ENCODE results near the gene RPH3AL. TPM values are rescaled to one million over a fixed set of nuclear protein-coding genes. Genes with fewer than 3 reads are reported as not detected.
A peak's percentile ranks its signal among the peaks of the same experiment; 100 is the strongest.

RPH3AL gene
- total RNA-seq, 1 donor from 2014 or later, result 26.7 TPM

GRCh38 chr17:301681-302299, 50.8 kb downstream of the RPH3AL start:
- DNase-seq (ENCODE audit: low spot score), result no peak

DNA sequence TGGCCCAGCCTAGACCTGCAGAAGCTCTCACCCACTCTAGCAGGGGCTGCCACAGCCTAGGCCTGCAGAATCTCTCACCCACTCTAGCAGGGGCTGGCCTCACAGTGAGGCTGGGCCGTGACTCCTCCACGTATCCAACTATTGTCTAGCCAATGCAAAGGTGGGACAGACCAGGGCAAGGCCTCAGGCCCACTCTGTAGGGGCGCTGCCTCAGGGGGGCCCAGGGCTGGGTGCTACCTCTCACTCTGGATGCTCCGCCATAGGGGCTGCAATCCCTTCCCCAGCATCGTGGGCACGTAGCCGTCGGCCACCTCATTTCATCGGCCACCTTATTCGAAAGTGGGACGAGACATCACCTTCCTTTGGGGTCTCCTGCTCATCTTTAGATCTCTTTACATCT, 51.7 kb downstream of the RPH3AL start:
- no peak for DNase-seq (ENCODE audit: low spot score)

DNA sequence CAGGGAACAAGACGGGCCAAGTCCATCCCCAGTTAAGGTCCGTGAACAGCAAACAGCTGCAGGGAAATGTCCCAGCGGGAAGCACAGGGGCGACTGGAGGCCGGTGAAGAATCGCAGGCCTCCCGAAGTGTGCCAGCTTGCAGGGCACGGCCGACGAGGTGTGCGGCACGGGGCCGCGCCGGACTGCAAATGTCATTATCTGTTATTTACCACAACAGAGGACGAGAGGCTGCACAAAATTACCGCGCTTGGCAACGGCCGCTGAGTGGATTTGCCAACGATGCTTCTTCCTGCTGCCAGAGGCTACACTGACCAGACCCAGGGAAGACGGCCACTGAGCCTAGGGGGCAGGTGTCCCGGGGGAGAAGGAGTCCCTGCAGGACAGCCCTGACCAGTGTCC, 53.1 kb downstream of the RPH3AL start:
- peak; percentile 35 for DNase-seq (ENCODE audit: low spot score)

DNA sequence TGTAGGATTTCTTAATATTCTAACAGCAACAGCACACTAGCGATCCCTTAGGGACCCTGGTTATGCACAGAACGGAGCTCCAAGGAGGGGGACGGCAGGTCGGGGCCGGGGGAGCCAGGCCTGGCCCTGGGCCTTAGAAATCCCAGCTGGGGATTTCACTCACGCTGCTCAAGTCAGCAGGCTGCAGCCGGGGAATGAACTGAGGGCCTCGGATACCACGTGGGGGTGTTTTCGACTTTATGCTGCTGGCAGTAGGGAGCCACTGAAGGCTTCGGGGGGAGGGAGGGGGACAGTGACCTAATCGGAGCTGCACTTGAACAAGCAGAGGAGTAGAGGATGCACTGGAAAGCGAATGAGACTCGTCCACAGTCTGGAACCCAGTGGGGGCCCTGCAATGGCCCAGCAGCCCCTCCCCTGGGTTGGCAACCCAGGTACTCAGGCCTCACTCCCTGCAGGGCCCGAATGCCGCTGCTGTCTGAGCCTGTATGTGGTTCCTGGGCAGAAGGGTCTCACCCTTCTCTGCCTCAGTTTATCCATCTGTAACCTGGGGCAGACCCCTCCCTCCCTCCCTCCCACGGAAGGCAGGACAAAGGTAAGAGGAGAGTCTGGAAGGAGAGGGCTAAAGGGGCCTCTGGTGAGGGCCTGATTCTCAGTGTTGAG, 53.7 kb downstream of the RPH3AL start:
- peak; percentile 65 for DNase-seq (ENCODE audit: low spot score)

GRCh38 chr17:297758-298157, 54.8 kb downstream of the RPH3AL start:
- DNase-seq (ENCODE audit: low spot score), result no peak

DNA sequence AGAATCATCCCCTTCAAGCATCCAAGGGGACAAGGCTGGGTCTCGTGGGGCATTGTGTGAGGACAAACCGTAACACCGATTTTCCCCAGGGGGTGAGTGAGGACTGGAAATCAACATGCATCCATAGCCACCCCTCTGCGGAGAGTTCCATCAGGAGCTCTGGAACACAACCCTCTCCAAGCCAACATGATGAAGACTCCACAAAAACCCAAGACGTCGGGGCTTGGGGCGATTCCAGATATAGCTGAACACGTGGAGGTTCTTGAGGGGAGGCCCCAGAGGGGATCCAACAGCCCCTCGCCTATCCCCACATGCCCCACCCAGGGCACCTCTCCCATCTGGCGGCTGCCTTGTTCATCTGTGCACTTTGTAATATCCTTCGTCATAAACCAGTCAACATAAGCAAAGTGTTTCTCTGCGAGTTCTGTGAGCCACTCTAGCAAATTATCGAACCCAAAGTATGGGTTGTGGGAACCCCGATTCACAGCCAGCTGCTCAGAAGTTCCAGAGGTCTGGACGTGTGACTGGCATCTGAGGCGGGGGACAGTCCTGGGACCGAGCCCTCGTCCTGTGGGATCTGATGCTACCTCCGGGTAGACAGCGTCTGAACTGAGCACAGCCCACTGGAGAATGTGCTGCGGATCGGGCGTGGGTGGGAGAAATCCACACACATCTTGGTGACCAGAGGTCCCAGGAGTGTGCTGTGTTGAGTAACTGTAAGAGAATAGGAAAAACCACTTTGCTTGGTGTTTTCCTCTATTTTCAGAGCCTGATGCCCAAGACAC, 55.5 kb downstream of the RPH3AL start:
- no peak for DNase-seq (ENCODE audit: low spot score)

DNA sequence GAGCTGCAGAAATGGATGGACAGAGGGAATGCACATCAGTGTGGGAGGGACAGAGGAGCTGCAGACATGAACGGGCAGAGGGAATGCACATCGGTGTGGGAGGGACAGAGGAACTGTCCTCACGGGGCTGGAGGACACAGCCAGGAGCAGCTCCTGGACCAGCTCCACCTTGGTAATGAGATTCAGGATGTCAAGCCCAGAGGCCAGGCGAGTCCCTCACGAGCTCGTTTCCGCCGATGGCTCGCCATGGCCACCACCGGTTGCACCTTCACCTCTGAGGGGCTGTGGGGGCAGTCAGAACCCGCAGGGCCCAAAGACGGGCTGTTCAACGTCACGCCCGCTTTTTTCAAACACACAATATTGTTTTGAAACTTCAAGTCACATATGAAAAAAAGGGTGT, 56.2 kb downstream of the RPH3AL start:
- no peak for DNase-seq (ENCODE audit: low spot score)

- no peak for DNase-seq (ENCODE audit: low spot score)
Observed at GRCh38 chr17:292531-293382, 59.9 kb downstream of the RPH3AL start.

DNA sequence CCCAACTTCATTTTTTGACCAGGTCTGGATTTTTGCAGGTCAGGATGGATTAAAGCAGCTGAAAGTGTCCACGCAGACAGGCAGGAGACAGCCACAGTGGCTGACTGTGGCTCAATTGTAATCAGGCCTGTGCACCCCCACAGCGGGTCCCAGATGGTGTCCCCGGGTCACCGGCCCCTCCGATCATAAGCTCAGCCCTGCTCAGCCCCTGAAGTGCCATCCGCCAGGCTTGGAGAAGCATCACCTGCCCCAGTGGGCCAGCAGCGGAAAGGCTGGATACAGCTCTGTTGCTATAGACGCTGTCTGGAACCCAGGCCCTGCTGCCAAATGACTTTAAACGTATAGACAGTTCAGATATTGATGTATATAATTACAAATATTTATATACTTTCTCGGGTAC, 60.6 kb downstream of the RPH3AL start:
- no peak for DNase-seq (ENCODE audit: low spot score)

DNA sequence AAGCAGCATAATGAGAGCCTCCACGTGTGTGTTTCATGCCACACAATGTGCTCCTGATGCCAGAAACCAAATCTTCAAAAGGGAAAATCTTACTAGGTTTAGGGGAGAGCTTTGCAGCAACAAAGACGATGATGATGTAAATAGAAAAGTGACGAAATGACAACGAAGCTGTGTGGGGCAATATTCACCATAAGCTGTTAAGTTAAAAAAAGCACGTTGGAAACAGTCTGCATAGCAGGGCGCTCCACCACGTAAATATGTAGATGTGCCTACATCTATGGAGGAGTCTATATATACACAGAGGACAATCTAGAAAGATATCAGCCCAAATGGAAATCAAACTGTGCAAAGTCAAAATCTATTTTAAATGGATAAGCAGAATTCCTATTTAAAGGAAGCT, 61.0 kb downstream of the RPH3AL start:
- DNase-seq (ENCODE audit: low spot score), result no peak

GRCh38 chr17:290626-291025, 62.0 kb downstream of the RPH3AL start:
- no peak for DNase-seq (ENCODE audit: low spot score)

DNA sequence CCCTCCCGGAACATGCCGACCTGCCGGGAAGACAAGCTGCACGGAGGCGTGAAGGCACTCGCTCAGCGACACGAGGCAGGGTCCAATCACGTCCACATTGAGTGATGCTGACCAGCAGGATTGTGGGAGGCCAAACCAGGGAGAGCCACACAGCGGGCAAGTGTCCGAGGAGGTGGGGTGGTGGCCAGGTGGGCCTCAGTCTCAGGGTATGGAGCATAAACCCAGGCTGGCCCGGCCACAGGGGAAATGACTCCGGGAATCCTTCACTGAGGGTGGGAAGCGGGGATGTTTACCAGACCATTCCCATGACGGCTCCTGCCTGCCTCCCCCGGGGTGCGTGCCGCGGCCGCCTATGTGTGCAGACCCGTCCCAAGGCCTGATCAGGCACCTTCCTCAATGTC, 62.5 kb downstream of the RPH3AL start:
- DNase-seq (ENCODE audit: low spot score), result no peak

DNA sequence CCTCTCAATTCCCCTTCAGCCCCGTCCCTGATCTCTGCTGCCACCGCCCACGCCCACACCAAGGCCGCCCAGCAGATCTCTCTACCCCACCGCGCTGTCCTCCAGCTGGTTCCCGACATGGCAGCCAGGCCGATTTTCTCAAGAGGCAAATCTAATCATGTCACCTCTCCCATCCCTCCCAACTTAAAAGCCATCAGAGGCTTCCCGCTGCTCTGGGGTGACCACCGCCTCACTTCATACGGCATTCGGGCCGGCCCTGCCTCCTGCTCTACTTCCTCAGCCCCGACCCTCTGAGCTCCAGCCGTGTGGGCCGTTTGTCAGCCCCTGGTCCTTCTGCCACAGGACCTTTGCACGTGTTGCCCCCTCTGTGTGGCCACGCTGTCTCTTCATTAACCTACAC, 63.2 kb downstream of the RPH3AL start:
- no peak for DNase-seq (ENCODE audit: low spot score)

- DNase-seq (ENCODE audit: low spot score), result no peak
Observed at GRCh38 chr17:288802-289356, 63.7 kb downstream of the RPH3AL start.

DNA sequence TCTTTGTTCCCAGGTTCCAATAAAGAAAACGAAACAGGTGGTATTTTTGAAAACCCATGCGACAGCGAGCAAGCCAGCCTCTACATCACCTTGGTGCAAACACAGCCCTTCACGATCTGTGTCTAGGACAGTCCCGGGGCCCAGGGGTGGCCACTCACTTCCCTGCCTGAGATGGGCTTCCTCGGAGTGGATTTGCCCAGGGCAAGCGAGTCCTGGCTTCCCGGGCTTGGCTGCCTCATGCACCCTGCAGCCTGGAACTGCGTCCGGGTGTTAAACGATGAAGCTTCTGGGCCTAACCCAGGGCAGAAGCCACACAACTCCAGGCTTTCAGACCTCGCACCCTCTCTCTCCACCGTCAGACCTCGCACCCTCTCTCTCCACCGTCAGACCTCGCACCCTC, 66.0 kb downstream of the RPH3AL start:
- no peak for DNase-seq (ENCODE audit: low spot score)

DNA sequence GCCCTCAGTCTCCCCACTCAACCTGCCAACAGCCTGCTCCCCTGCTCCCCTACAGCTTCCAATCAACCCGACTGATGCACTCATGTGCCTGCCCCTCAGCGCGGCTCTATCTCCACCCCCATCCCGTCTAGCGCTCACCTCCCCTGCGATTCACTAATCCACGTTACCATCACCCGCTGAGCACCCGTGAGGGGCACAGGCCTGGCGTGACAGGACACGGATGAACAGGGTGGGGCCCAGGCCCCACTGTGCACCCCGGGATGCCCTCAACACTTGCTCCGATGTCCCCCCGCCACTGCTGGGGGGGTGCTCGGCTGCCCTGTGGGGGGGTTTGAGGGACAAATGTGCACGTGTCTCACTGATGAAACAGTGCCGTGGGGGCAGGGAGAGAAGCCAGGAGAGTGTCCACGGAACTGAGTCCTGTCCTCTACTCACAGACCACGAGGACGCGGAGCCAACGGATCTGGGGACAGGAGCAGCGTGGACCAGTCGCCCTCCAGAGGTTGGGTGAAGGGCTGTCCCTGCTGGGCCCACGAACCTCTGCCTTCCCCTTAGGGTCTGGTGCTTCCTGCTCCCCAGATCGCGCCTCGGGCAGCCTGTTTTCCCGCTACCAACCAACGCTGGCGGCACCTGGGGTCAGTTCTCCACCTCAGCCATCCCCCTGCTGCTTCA, 66.7 kb downstream of the RPH3AL start:
- no peak for DNase-seq (ENCODE audit: low spot score)

GRCh38 chr17:284676-285355, 67.8 kb downstream of the RPH3AL start:
- DNase-seq (ENCODE audit: low spot score), result no peak

- DNase-seq (ENCODE audit: low spot score), result no peak
Observed at GRCh38 chr17:283911-284675, 68.5 kb downstream of the RPH3AL start.

DNA sequence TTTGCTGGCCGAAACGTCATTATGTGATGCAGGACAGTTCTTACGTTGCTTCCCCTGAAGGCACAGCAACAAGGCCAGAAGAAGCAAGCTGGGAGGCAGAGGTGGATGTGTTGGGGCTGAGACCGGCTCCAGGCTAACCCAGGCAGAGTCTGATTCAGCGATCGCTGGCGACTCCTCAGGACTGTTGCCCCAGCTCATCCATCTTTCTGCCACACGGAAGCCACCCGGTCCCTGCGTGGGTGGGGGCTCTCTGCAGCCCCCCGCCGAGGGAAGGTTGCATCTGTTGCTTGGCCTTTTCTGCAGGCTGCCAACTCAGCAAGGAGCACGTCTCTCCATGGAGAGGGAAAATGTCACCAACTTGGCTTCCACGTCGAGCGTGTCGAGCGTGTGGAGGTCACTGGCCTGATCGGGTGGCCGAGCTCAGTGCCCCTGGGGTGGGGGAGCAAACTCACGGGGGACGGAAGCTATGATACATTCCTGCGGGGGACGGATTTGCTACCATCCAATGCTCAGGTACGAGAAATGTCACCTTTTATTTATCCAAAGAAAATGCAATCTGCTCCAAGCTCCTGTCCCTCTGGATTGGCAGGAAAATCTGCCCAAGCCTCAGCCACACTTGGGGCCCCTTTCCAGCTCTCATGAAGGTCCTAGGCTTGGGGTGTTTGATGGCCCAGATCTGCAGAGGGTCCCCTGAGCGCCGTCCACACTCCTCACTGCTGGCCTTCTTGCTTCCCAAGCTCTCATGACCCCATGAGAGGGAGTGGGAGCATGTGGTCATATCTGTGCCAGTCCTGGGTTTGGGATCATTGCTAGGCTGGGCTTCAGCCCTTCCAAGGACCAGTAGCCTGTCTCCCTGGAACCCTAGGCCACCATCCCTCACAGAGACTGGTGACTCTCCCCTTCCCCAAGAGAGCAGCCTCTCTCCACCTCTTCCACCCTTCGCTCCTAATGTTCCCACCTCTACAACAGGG, 69.4 kb downstream of the RPH3AL start:
- no peak for DNase-seq (ENCODE audit: low spot score)
